Lower leg skin (tissue), 3 donors: ENCODE measurements around the gene CAB39L.

ENCODE experiments used
- POLR2A ChIP-seq, 2 donors: fragments of 450-650 bp; IDR thresholded peaks; one replicate each; pipeline ENCODE4 v1.6.1; 2016 to 2017; ENCODE audit warnings: antibody characterized with exemption in 2 of 2, mild to moderate bottlenecking in 1 of 2, moderate library complexity in 1 of 2
- TF ChIP-seq, protein P1 (sequence below), 3 donors: fragments of 450-650 bp; IDR thresholded peaks; one replicate each; pipeline ENCODE4 v1.5.1; 2016; ENCODE audit warnings: antibody characterized with exemption in 3 of 3, mild to moderate bottlenecking in 3 of 3, moderate library complexity in 2 of 3

DNA sequence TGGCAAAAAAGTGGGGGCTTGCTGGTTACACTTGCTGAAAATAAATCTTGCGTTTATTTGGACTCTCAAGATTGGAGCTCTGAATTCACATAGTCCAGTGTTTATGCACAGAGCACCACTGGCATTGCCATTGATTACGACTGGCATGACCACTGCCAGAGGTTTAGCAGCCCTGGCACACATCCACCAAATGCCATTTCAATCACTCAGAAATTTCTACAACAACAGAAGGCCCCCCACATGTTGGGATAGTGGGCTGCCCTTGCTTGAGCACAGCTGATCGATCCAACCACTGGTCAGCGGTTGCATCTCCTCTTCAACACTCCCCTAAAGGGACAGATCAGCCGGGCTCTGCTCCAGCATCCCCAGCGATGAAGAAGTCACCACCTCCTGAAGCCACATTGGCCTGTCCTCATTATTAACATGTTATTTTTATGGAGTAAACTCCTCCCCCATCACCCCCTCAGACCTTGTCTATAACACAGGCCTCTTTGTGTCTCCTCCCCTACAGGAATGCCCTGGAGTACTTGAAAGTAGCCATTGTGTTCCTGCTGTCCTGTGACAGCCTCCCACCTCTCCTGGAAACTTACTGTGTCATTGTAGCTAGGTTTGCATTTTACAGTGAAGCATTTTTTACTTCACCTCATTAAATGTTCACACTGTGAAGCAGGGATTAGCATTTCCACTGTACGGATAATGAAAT, 144.8 kb downstream of the CAB39L start:
- no peak for TF ChIP-seq POLR2A (IDR thresholded peaks at IDR 0.05)
- TF ChIP-seq, protein P1, sequence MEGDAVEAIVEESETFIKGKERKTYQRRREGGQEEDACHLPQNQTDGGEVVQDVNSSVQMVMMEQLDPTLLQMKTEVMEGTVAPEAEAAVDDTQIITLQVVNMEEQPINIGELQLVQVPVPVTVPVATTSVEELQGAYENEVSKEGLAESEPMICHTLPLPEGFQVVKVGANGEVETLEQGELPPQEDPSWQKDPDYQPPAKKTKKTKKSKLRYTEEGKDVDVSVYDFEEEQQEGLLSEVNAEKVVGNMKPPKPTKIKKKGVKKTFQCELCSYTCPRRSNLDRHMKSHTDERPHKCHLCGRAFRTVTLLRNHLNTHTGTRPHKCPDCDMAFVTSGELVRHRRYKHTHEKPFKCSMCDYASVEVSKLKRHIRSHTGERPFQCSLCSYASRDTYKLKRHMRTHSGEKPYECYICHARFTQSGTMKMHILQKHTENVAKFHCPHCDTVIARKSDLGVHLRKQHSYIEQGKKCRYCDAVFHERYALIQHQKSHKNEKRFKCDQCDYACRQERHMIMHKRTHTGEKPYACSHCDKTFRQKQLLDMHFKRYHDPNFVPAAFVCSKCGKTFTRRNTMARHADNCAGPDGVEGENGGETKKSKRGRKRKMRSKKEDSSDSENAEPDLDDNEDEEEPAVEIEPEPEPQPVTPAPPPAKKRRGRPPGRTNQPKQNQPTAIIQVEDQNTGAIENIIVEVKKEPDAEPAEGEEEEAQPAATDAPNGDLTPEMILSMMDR (IDR thresholded peaks at IDR 0.05) = no peak
